DOHH2 (cell line): ENCODE data around the gene KMT5C.

ENCODE experiments used
- EZH2phosphoT487 ChIP-seq: fragments of 200-600 bp; sonication (generic); IDR thresholded peaks from 2 replicates; pipeline ENCODE4 v1.6.1; 2017; ENCODE audit warnings: borderline replicate concordance, mild to moderate bottlenecking, antibody characterized with exemption, low read length, moderate library complexity, mixed read lengths
- TF ChIP-seq, protein P1 (sequence below): fragments of 200-600 bp; sonication (generic); IDR thresholded peaks from one replicate; pipeline ENCODE4 v1.5.1; 2014; ENCODE audit warnings: antibody characterized with exemption, mild to moderate bottlenecking, low read depth, low read length; ENCODE audit not compliant: poor library complexity, severe bottlenecking

DNA sequence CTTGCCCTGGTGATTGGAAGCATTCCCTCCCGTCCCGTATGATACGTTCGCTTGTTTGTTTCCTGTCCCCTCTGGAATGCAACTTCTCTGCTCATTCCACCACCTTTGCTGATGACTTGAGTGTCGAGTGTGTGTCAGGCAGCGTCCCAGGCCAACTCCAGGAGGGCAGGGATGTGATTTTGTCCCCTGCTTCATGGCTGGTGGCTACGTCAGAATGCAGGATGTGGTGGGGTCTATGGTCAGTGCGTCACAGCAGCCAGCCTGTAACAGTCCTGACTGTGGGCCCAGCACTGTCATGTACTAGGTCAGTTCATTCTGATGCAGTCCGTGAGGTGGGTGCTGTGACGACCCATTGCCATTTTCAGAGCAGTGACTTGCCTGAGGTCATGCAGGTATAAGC lies 39.7 kb upstream of the KMT5C start:
- TF ChIP-seq, protein P1, sequence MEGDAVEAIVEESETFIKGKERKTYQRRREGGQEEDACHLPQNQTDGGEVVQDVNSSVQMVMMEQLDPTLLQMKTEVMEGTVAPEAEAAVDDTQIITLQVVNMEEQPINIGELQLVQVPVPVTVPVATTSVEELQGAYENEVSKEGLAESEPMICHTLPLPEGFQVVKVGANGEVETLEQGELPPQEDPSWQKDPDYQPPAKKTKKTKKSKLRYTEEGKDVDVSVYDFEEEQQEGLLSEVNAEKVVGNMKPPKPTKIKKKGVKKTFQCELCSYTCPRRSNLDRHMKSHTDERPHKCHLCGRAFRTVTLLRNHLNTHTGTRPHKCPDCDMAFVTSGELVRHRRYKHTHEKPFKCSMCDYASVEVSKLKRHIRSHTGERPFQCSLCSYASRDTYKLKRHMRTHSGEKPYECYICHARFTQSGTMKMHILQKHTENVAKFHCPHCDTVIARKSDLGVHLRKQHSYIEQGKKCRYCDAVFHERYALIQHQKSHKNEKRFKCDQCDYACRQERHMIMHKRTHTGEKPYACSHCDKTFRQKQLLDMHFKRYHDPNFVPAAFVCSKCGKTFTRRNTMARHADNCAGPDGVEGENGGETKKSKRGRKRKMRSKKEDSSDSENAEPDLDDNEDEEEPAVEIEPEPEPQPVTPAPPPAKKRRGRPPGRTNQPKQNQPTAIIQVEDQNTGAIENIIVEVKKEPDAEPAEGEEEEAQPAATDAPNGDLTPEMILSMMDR = no peak
- no peak for TF ChIP-seq EZH2phosphoT487
